IPS-NIHi7 (cell line): ENCODE data around the gene LALBA.
"Not testable (repeated sequence)": the region's sequence is repeated elsewhere in the genome, so short reads cannot be mapped to it uniquely, and the experiment has no call there.

Source experiments
- DNase-seq: peaks from one replicate; pipeline ENCODE4 v3.0.0; 2012; ENCODE audit warnings: mixed read lengths; ENCODE audit errors: extremely low spot score

Gene LALBA

GRCh38 chr12:48569946-48570345 lies at the start of gene LALBA:
Gene LALBA, minus strand, starts transcription at chr12:48570046. Its CDS starts 26 bp downstream, at chr12:48570020.
- DNase-seq: no peak

GRCh38 chr12:48618541-48618940 lies 48.7 kb upstream of the LALBA start:
- DNase-seq: peak; percentile 92

- DNase-seq: no peak
Observed at GRCh38 chr12:48615681-48616080, 45.8 kb upstream of the LALBA start.

GRCh38 chr12:48613321-48613720 lies 43.5 kb upstream of the LALBA start:
- no peak for DNase-seq

- DNase-seq: no peak
Observed at GRCh38 chr12:48602192-48602989, 32.5 kb upstream of the LALBA start.

- peak; percentile 57 for DNase-seq
Observed at GRCh38 chr12:48601013-48601756, 31.3 kb upstream of the LALBA start.

GRCh38 chr12:48600552-48600951 lies 30.7 kb upstream of the LALBA start:
- DNase-seq: no peak

GRCh38 chr12:48592591-48593086 lies 22.8 kb upstream of the LALBA start:
- no peak for DNase-seq

- no peak for DNase-seq
Observed at GRCh38 chr12:48586361-48586760, 16.5 kb upstream of the LALBA start.

- no peak for DNase-seq
Observed at GRCh38 chr12:48583728-48584127, 13.9 kb upstream of the LALBA start.

- no peak for DNase-seq
Observed at GRCh38 chr12:48580831-48581230, 11.0 kb upstream of the LALBA start.

- DNase-seq: no peak
Observed at GRCh38 chr12:48572326-48572725, 2.5 kb upstream of the LALBA start.

- DNase-seq: no peak
Observed at GRCh38 chr12:48567731-48568130, 2.1 kb downstream of the LALBA start.

GRCh38 chr12:48557919-48558318 lies 11.9 kb downstream of the LALBA start:
- DNase-seq: no peak

- DNase-seq: no peak
Observed at GRCh38 chr12:48556631-48557030, 13.2 kb downstream of the LALBA start.

- DNase-seq: not testable (repeated sequence)
Observed at GRCh38 chr12:48553666-48554343, 16.0 kb downstream of the LALBA start.

GRCh38 chr12:48551636-48552035 lies 18.2 kb downstream of the LALBA start:
- not testable (repeated sequence) for DNase-seq

GRCh38 chr12:48547012-48547411 lies 22.8 kb downstream of the LALBA start:
- DNase-seq: not testable (repeated sequence)

GRCh38 chr12:48545833-48546469 lies 23.9 kb downstream of the LALBA start:
- DNase-seq: no peak

- DNase-seq: peak; percentile 75
Observed at GRCh38 chr12:48542300-48542928, 27.4 kb downstream of the LALBA start.

GRCh38 chr12:48536602-48537001 lies 33.2 kb downstream of the LALBA start:
- no peak for DNase-seq
